MCF 10A (cell line): ENCODE results near the gene CCNJL. TPM values are rescaled to one million over a fixed set of nuclear protein-coding genes. Genes with fewer than 3 reads are reported as not detected.

Experiments
- BruUV-seq: library from RNA; stranded (reverse); fragments of 400-500 nt; replicated peaks from 2 replicates; lab custom pipeline; 2021; lab: Mats Ljungman, UMichigan
- CTCF ChIA-PET: fragments of 300-600 bp; sonication (Branson Sonifier 250); formaldehyde crosslinking; extraction: SDS; loops from one replicate; lab custom pipeline; 2021; ENCODE audit warnings: antibody characterized with exemption, inconsistent platforms; lab: Yijun Ruan, JAX
- POLR2A ChIA-PET: fragments of 300-600, 350-650 bp; sonication (Branson Sonifier 250); formaldehyde crosslinking; extraction: SDS; loops from one replicate; lab custom pipeline; 2020; ENCODE audit warnings: antibody characterized with exemption, inconsistent platforms; lab: Yijun Ruan, JAX
- DNase-seq: peaks from one replicate; pipeline ENCODE4 v3.0.0-alpha.2; 2018; ENCODE audit not compliant: unreplicated experiment
- H3K27ac Mint-ChIP-seq: one replicate; pipeline ENCODE4 v1.8.0; 2022; ENCODE audit warnings: mild to moderate bottlenecking, low read depth, mixed read lengths; ENCODE audit not compliant: unreplicated experiment
- H3K27me3 Mint-ChIP-seq: one replicate; pipeline ENCODE4 v1.8.0; 2022; ENCODE audit warnings: mixed read lengths; ENCODE audit not compliant: insufficient read depth, unreplicated experiment
- H3K36me3 Mint-ChIP-seq: one replicate; pipeline ENCODE4 v1.8.0; 2022; ENCODE audit warnings: mild to moderate bottlenecking, moderate library complexity, mixed read lengths; ENCODE audit not compliant: insufficient read depth, unreplicated experiment
- H3K4me1 Mint-ChIP-seq: one replicate; pipeline ENCODE4 v1.8.0; 2022; ENCODE audit warnings: mixed read lengths; ENCODE audit not compliant: insufficient read depth, unreplicated experiment
- H3K4me3 Mint-ChIP-seq: one replicate; pipeline ENCODE4 v1.8.0; 2022; ENCODE audit warnings: mild to moderate bottlenecking, moderate library complexity, mixed read lengths; ENCODE audit not compliant: unreplicated experiment
- H3K9me3 Mint-ChIP-seq: one replicate; pipeline ENCODE4 v1.8.0; 2022; ENCODE audit warnings: mixed read lengths; ENCODE audit not compliant: unreplicated experiment
- intact Hi-C: fragments of 100-400 bp; cut with micrococcal nuclease; formaldehyde crosslinking; loops from 2 replicates; pipeline ENCODE4 v1.14.1; 2022
- total RNA-seq: library from RNA; stranded (reverse); gene quantifications from 2 replicates; pipeline ENCODE4 v1.2.3, GENCODE V29; 2022
- TF ChIP-seq, protein P1 (sequence below): fragments of 200-600 bp; IDR thresholded peaks from one replicate; pipeline ENCODE4 v1.8.0; 2022; ENCODE audit warnings: antibody characterized with exemption, mild to moderate bottlenecking; ENCODE audit not compliant: unreplicated experiment

Gene CCNJL
- total RNA-seq, 1 experiment from 2014 or later = 3.6 TPM

DNA sequence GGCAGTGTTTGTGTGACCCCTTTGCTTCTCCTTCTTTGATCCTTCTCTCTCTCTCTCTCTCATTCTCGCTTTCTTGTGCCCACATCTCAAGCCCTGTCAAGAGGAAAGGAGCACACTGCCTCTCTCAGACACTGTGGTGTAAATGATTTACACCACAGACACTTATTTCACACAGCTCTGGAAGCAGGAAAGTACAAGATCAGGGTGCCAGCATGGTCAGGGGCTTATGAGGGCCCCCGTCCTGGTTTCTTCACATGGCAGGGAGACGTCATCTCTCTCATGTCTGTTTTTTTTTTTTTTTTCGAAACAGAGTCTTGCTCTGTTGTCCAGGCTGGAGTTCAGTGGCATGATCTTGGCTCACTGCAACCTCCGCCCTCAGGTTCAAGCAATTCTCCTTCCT, 76.6 kb downstream of the CCNJL start:
- Mint-ChIP-seq H3K27me3 (peaks cover 8% of the 10 kb centered on the region), H3K4me1 (peaks cover 4% of the 10 kb centered on the region), H3K4me3 (no peak overlapping the region), H3K36me3 (peaks cover 4% of the 10 kb centered on the region), H3K27ac (no peak overlapping the region), H3K9me3 (no peaks in the 10 kb centered on the region)
- intact Hi-C loops = no loop called here
- DNase-seq = no peak
- CTCF ChIA-PET = interaction anchor here (0.6 to 1.8 kb wide), 2 partner anchors 109 to 211 kb away, joined by 3 to 6 read pairs; no protein-coding TSS in a partner anchor
- POLR2A ChIA-PET = no interaction called here
- TF ChIP-seq, protein P1, sequence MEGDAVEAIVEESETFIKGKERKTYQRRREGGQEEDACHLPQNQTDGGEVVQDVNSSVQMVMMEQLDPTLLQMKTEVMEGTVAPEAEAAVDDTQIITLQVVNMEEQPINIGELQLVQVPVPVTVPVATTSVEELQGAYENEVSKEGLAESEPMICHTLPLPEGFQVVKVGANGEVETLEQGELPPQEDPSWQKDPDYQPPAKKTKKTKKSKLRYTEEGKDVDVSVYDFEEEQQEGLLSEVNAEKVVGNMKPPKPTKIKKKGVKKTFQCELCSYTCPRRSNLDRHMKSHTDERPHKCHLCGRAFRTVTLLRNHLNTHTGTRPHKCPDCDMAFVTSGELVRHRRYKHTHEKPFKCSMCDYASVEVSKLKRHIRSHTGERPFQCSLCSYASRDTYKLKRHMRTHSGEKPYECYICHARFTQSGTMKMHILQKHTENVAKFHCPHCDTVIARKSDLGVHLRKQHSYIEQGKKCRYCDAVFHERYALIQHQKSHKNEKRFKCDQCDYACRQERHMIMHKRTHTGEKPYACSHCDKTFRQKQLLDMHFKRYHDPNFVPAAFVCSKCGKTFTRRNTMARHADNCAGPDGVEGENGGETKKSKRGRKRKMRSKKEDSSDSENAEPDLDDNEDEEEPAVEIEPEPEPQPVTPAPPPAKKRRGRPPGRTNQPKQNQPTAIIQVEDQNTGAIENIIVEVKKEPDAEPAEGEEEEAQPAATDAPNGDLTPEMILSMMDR = no peak
- no TSS peak for BruUV-seq

DNA sequence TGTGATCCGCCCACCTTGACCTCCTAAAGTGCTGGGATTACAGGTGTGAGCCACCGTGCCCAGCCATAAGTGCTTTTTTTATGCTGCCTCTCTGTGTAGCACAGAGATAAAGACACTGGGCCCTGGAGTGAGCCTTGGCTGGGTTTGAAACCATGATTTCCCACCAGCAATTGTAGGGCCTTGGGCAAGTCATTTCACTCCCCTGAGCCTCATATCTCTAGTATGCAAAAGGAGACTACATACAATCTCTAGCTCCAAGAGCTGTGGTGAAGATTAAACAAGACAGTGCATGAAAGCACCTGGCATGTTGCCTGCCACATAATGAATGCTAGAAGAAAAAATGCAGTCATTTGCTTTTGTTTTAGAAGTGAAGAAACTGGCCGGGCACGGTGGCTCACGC, 79.1 kb downstream of the CCNJL start:
- Mint-ChIP-seq H3K9me3 (no peaks in the 10 kb centered on the region), H3K4me1 (peaks cover 6% of the 10 kb centered on the region), H3K36me3 (peaks cover 11% of the 10 kb centered on the region), H3K4me3 (no peak overlapping the region), H3K27ac (no peak overlapping the region), H3K27me3 (no peaks in the 10 kb centered on the region)
- peak; percentile 80 for DNase-seq
- intact Hi-C loops = no loop called here
- TF ChIP-seq, protein P1 = no peak
- no TSS peak for BruUV-seq
- POLR2A ChIA-PET = interaction anchor here (1.2 kb wide), 1 partner anchor 103 kb away, joined by 3 read pairs; no protein-coding TSS in a partner anchor
- CTCF ChIA-PET = interaction anchor here (0.6 to 4.9 kb wide), 8 partner anchors 10 to 755 kb away, joined by 3 to 42 read pairs (median 3); no protein-coding TSS in a partner anchor

DNA sequence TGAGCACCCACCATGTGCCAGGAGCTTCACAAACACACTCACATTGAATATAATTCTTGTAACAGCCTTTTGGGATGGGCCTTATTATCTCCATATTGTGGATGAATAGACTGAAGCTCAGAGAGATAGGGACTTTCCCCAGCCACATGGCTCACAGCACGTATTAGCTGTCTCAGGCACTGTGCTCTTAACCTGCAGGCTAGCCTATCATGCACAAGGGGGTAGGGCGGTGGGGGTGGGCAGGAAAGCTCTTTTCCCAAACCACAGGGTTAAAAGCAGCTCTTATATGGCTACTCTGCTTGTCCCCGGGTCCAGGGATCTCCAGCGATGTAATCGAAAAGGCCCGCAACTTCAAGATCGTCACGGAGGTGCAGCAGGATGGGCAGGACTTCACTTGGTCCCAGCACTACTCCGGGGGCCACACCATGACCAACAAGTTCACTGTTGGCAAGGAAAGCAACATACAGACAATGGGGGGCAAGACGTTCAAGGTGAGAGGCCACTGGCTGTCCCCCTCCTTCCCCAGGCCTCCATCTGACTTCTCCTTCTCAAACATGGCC, 80.5 kb downstream of the CCNJL start:
- ChIA-PET POLR2A (interaction anchor here (0.7 kb wide), 2 partner anchors 14 to 36 kb away, joined by 3 read pairs; no protein-coding TSS in a partner anchor), CTCF (interaction anchor here (0.6 to 4.9 kb wide), 15 partner anchors 10 to 788 kb away, joined by 3 to 42 read pairs (median 4); no protein-coding TSS in a partner anchor)
- TF ChIP-seq, protein P1 = no peak
- BruUV-seq = no TSS peak
- no peak for DNase-seq
- Mint-ChIP-seq H3K27ac (no peak overlapping the region), H3K36me3 (peaks cover 17% of the 10 kb centered on the region), H3K4me3 (no peak overlapping the region), H3K9me3 (no peaks in the 10 kb centered on the region), H3K27me3 (no peaks in the 10 kb centered on the region), H3K4me1 (peaks cover 6% of the 10 kb centered on the region)
- intact Hi-C loops = no loop called here

DNA sequence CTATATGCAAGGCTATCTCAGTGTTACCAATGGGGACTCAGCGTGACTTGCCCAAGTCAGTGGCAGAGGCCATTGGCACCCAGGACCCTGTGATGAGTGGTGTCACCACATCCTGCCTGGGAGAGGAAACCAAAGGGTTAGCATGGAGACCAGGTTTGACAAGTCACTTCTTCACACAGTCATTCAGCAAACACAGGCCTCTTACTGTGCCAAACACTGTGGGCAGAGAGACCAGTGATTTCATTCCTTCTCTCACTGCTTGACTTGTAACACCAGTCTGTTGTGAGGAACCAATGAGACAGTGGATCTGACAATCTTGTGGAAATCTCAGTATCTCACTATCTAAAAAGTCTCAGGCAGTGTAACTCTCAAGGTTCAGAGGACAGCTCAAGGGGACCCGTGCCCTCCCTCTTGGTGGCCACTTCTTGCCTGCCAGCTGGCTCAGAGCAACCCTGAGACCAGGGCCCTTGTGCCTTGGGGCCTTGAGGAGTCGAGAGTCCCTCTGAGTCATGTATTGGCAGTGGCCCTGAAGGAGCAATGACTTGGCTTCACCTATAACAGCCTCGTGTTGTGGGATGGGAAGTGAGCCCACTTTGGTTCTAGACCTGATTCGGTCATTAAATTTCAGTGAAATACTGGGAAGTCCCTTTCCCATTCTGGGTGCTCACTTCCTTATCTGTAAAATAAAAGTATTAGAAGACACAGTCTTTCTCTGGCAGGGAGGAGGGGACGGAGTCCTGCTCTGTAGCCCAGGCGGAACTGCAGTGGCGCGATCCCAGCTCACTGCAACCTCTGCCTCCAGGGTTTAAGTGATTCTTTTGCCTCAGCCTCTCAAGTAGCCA, 81.5 kb downstream of the CCNJL start:
- ChIA-PET POLR2A (interaction anchor here (0.7 kb wide), 1 partner anchor 13 kb away, joined by 3 read pairs; no protein-coding TSS in a partner anchor), CTCF (interaction anchor here (0.6 to 4.9 kb wide), 9 partner anchors 9 to 158 kb away, joined by 3 to 42 read pairs (median 6); no protein-coding TSS in a partner anchor)
- H3K9me3 Mint-ChIP-seq = no peaks in the 10 kb centered on the region
- no peak overlapping the region for H3K4me3 Mint-ChIP-seq
- TF ChIP-seq, protein P1 = no peak
- no peaks in the 10 kb centered on the region for H3K27me3 Mint-ChIP-seq
- peak; percentile 76 for DNase-seq
- H3K36me3 Mint-ChIP-seq = peaks cover 14% of the 10 kb centered on the region
- H3K4me1 Mint-ChIP-seq = peaks cover 6% of the 10 kb centered on the region
- BruUV-seq = no TSS peak
- intact Hi-C loops = no loop called here
- H3K27ac Mint-ChIP-seq = no peak overlapping the region
